HepG2 (cell line): Measurements from ENCODE around the gene LRRN4CL.

Experiments used
- KDM2A ChIP-seq: sonication (generic); formaldehyde crosslinking; IDR thresholded peaks from 2 replicates; pipeline ENCODE4 v1.4.0; 2020; ENCODE audit warnings: low read depth, missing genetic modification reagents, borderline replicate concordance
- NR3C1 ChIP-seq: sonication (generic); formaldehyde crosslinking; IDR thresholded peaks from 2 replicates; pipeline ENCODE4 v1.4.0; 2020; ENCODE audit warnings: missing genetic modification reagents
- SMC3 ChIP-seq: IDR thresholded peaks from 2 replicates; pipeline ENCODE4 v1.6.1; 2011; ENCODE audit warnings: low read length, improper control_type of control experiment
- ZSCAN20 ChIP-seq: sonication (generic); formaldehyde crosslinking; IDR thresholded peaks from 2 replicates; pipeline ENCODE4 v1.4.0; 2020; ENCODE audit warnings: missing genetic modification reagents, mild to moderate bottlenecking, borderline replicate concordance

- TF ChIP-seq SMC3 (no peak), KDM2A (CRISPR knock-in tag) (no peak), ZSCAN20 (CRISPR knock-in tag) (no peak), NR3C1 (CRISPR knock-in tag) (no peak)
These were observed 21.9 kb downstream of the LRRN4CL start for GRCh38 chr11:62667460-62667859.
